Neuronal stem cell (in vitro differentiated cells): Measurements from ENCODE around the gene HCK.

Experiments used
- DNase-seq: peaks from one replicate; pipeline ENCODE4 v3.0.0-alpha.2; 2013; ENCODE audit warnings: low spot score
- H2AFZ ChIP-seq: one replicate; pipeline ENCODE4 v1.6.1; 2013; ENCODE audit warnings: mild to moderate bottlenecking, low read length, inconsistent platforms
- H2AK5ac ChIP-seq: 2 replicates; pipeline ENCODE4 v1.6.1; 2013; ENCODE audit warnings: low read depth, mild to moderate bottlenecking, inconsistent platforms, low read length, moderate library complexity, mixed read lengths
- H2BK120ac ChIP-seq: 2 replicates; pipeline ENCODE4 v1.6.1; 2013; ENCODE audit warnings: low read depth, mild to moderate bottlenecking, inconsistent platforms, low read length, moderate library complexity, mixed read lengths
- H2BK12ac ChIP-seq: one replicate; pipeline ENCODE4 v1.6.1; 2013; ENCODE audit warnings: low read length, inconsistent platforms
- H2BK15ac ChIP-seq: 2 replicates; pipeline ENCODE4 v1.6.1; 2013; ENCODE audit warnings: mild to moderate bottlenecking, low read length, inconsistent platforms, mixed read lengths
- H2BK5ac ChIP-seq: one replicate; pipeline ENCODE4 v1.6.1; 2013; ENCODE audit warnings: inconsistent platforms, mild to moderate bottlenecking, low read length, moderate library complexity
- H3K14ac ChIP-seq: one replicate; pipeline ENCODE4 v1.6.1; 2013; ENCODE audit warnings: low read length, inconsistent platforms
- H3K18ac ChIP-seq: 2 replicates; pipeline ENCODE4 v1.6.1; 2013; ENCODE audit warnings: low read length, inconsistent platforms
- H3K23ac ChIP-seq: 2 replicates; pipeline ENCODE4 v1.6.1; 2013; ENCODE audit warnings: low read depth, mild to moderate bottlenecking, mixed read lengths, low read length, inconsistent platforms; ENCODE audit not compliant: poor library complexity
- H3K27ac ChIP-seq: replicated peaks from 3 replicates; pipeline ENCODE4 v1.5.1; 2013; ENCODE audit warnings: low read length, inconsistent platforms
- H3K27me3 ChIP-seq, 3 experiments: 2 replicates each; pipeline ENCODE4 v1.6.1; 2013; ENCODE audit warnings: low read length in 3 of 3, mild to moderate bottlenecking in 2 of 3, inconsistent platforms in 1 of 3, low read depth in 1 of 3, mixed read lengths in 1 of 3, moderate library complexity in 1 of 3; ENCODE audit not compliant: control insufficient read depth in 3 of 3, insufficient read depth in 3 of 3
- H3K36me3 ChIP-seq, 2 donors: replicated peaks in 1 of 2; 2 replicates each; pipeline ENCODE4 v1.6.1; 2013; ENCODE audit warnings: low read length in 2 of 2; ENCODE audit not compliant: control insufficient read depth in 2 of 2, insufficient read depth in 2 of 2
- H3K4ac ChIP-seq: 2 replicates; pipeline ENCODE4 v1.6.1; 2013; ENCODE audit warnings: inconsistent platforms, mild to moderate bottlenecking, low read length, moderate library complexity
- H3K4me1 ChIP-seq, 2 donors: 1 replicate in 1 of 2; 2 replicates in 1 of 2; pipeline ENCODE4 v1.6.1; 2013; ENCODE audit warnings: low read length in 2 of 2, low read depth in 1 of 2; ENCODE audit not compliant: control insufficient read depth in 2 of 2, insufficient read depth in 1 of 2
- H3K4me2 ChIP-seq: one replicate; pipeline ENCODE4 v1.6.1; 2013; ENCODE audit warnings: mild to moderate bottlenecking, low read length, inconsistent platforms; ENCODE audit not compliant: insufficient read depth, poor library complexity, severe bottlenecking
- H3K4me3 ChIP-seq, 2 donors: 2 replicates each; pipeline ENCODE4 v1.5.1; 2013; ENCODE audit warnings: low read length in 2 of 2, mild to moderate bottlenecking in 2 of 2, inconsistent platforms in 1 of 2, moderate library complexity in 1 of 2
- H3K79me1 ChIP-seq: one replicate; pipeline ENCODE4 v1.6.1; 2013; ENCODE audit warnings: low read depth, mild to moderate bottlenecking, inconsistent platforms, low read length, moderate library complexity
- H3K9ac ChIP-seq: one replicate; pipeline ENCODE4 v1.6.1; 2013; ENCODE audit warnings: mild to moderate bottlenecking, low read depth, low read length, inconsistent platforms; ENCODE audit not compliant: poor library complexity
- H3K9me3 ChIP-seq, 2 donors: replicated peaks in 1 of 2; 2 replicates each; pipeline versions ENCODE3 to v1.6.1; 2013; ENCODE audit warnings: low read length in 2 of 2, mild to moderate bottlenecking in 2 of 2, inconsistent platforms in 1 of 2, low read depth in 1 of 2, mixed read lengths in 1 of 2, moderate library complexity in 1 of 2; ENCODE audit not compliant: control insufficient read depth in 2 of 2, insufficient read depth in 1 of 2
- H4K8ac ChIP-seq: one replicate; pipeline ENCODE4 v1.6.1; 2013; ENCODE audit warnings: low read depth, mild to moderate bottlenecking, inconsistent platforms, low read length, moderate library complexity
- H4K91ac ChIP-seq: one replicate; pipeline ENCODE4 v1.6.1; 2013; ENCODE audit warnings: low read length, low read depth, mild to moderate bottlenecking, inconsistent platforms; ENCODE audit not compliant: poor library complexity
- WGBS, 2 donors: extraction: QIAGEN DNeasy Blood & Tissue Kit; methylation state at CpG; one replicate each; pipeline ENCODE4 v1.1.7; 2013; ENCODE audit warnings: missing lambda C conversion rate in 2 of 2, mixed read lengths in 1 of 2; ENCODE audit not compliant: insufficient read length in 2 of 2, insufficient replicate concordance in 1 of 2; ENCODE audit errors: extremely low coverage in 2 of 2; 5-methylcytosine and 5-hydroxymethylcytosine counted together

Gene HCK

DNA sequence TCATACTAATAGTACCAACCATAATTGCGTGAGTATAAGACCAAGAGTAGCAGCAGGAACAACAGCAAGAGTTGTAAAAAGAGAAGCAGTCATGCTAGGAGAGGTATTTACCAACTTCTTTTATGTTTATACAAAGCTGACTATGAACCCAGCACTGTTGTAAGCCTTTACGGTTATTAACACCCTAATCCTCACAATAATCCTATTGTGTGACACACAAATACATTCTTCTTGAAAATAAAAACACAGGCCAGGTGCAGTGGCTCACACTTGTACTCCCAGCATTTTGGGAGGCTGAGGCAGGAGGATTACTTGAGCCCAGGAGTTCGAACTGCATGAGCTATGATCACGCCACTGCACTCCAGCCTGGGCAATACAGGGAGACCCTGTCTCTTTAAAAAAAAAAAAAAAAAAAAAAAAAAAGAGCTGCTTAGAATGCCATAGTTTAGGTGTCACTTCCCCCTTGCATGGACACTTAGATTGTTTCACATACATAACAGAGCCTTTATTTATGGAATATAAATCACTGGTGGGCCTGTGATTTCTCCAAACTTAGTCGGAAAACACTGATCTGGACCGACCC lies 20.2 kb downstream of the HCK start:
- H3K4me3 ChIP-seq, result no peak overlapping the region
- H2BK15ac ChIP-seq, result no peak overlapping the region
- H3K14ac ChIP-seq, result no peak overlapping the region
- no peak overlapping the region for H4K8ac ChIP-seq
- H2AK5ac ChIP-seq, result no peak overlapping the region
- no peak overlapping the region for H3K9ac ChIP-seq
- no peak for DNase-seq
- no CpG with 5 or more reads among the region's 6 CpGs for WGBS, 2 donors
- H3K4me1 ChIP-seq, result peaks cover 0 to 2% of the 10 kb centered on the region in 2 donors
- no peaks in the 10 kb centered on the region for H3K79me1 ChIP-seq
- no peak overlapping the region for H3K27ac ChIP-seq
- no peak overlapping the region for H2BK5ac ChIP-seq
- H3K23ac ChIP-seq, result no peak overlapping the region
- no peaks in the 10 kb centered on the region for H3K9me3 ChIP-seq
- H3K4ac ChIP-seq, result no peak overlapping the region
- H3K36me3 ChIP-seq, result no peaks in the 10 kb centered on the region
- no peak overlapping the region for H4K91ac ChIP-seq
- H2AFZ ChIP-seq, result no peak overlapping the region
- H3K27me3 ChIP-seq, result peaks cover 0 to 45% (median 0%) of the 10 kb centered on the region in 3 experiments
- no peak overlapping the region for H2BK12ac ChIP-seq
- no peak overlapping the region for H3K4me2 ChIP-seq
- H3K18ac ChIP-seq, result no peak overlapping the region
- no peak overlapping the region for H2BK120ac ChIP-seq

DNA sequence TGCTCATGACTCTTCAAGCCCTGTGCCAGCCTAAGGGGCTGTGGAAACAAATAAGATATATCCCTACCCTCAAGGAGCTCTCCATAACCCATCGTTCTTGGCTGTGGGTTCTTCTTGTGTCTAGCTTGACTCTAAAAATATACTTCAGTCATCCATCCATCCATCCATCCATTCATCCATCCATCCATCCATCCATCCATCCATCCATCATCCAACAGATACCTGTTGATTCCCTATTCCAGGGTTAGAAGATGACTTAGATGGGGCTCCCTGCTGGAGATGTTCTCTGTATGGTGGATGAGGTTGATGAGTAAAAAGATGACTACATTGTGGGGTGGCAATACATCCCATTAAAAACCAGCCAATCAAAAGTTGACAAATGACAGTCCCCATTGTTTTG lies 23.5 kb downstream of the HCK start:
- Histone ChIP-seq H2AK5ac (no peak overlapping the region), H3K36me3 (no peaks in the 10 kb centered on the region), H3K9ac (no peak overlapping the region), H3K4me3 (no peak overlapping the region), H2BK5ac (no peak overlapping the region), H3K23ac (no peak overlapping the region), H2BK15ac (no peak overlapping the region), H3K4me2 (no peak overlapping the region), H3K27me3 (peaks cover 0 to 34% (median 0%) of the 10 kb centered on the region in 3 experiments), H3K79me1 (no peaks in the 10 kb centered on the region), H4K91ac (no peak overlapping the region), H2BK120ac (no peak overlapping the region), H3K18ac (no peak overlapping the region), H3K9me3 (no peaks in the 10 kb centered on the region), H3K4ac (no peak overlapping the region), H3K27ac (no peak overlapping the region), H4K8ac (no peak overlapping the region), H2BK12ac (no peak overlapping the region), H3K4me1 (no peaks in the 10 kb centered on the region), H3K14ac (no peak overlapping the region), H2AFZ (no peak overlapping the region)
- DNase-seq, result no peak
- no CpG with 5 or more reads among the region's 1 CpG for WGBS, 2 donors

DNA sequence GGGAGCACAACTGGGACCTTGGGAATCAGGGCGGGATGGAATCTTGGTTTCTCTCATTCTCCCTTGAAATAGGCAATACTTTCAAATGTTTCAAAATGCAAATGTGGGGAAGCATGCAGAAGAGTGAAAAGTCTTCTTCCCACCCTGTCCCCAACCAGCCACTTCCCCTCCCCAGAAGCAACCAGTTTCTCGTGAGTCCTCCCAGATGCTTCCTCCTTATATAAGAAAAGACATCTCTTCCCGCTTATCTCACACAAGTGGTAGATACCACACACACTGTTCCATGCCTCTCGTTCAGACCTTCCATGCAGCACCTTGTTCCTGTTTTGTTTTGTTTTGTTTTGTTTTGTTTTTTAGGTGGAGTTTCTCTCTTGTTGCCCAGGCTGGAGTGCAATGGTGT lies 25.1 kb downstream of the HCK start:
- H3K4me3 ChIP-seq, result no peak overlapping the region
- H3K4me1 ChIP-seq, result no peaks in the 10 kb centered on the region
- H4K8ac ChIP-seq, result no peak overlapping the region
- no peak overlapping the region for H2AFZ ChIP-seq
- H3K23ac ChIP-seq, result no peak overlapping the region
- no peak overlapping the region for H3K4ac ChIP-seq
- H3K9ac ChIP-seq, result no peak overlapping the region
- H2AK5ac ChIP-seq, result no peak overlapping the region
- no peak for DNase-seq
- no peak overlapping the region for H4K91ac ChIP-seq
- no peak overlapping the region for H3K18ac ChIP-seq
- no peak overlapping the region for H3K14ac ChIP-seq
- no peak overlapping the region for H3K27ac ChIP-seq
- H3K4me2 ChIP-seq, result no peak overlapping the region
- H2BK120ac ChIP-seq, result no peak overlapping the region
- no peaks in the 10 kb centered on the region for H3K36me3 ChIP-seq
- WGBS, 2 donors, result no CpG with 5 or more reads among the region's 4 CpGs
- no peaks in the 10 kb centered on the region for H3K79me1 ChIP-seq
- peaks cover 0 to 25% (median 0%) of the 10 kb centered on the region in 3 experiments for H3K27me3 ChIP-seq
- no peaks in the 10 kb centered on the region for H3K9me3 ChIP-seq
- no peak overlapping the region for H2BK12ac ChIP-seq
- no peak overlapping the region for H2BK15ac ChIP-seq
- H2BK5ac ChIP-seq, result no peak overlapping the region

DNA sequence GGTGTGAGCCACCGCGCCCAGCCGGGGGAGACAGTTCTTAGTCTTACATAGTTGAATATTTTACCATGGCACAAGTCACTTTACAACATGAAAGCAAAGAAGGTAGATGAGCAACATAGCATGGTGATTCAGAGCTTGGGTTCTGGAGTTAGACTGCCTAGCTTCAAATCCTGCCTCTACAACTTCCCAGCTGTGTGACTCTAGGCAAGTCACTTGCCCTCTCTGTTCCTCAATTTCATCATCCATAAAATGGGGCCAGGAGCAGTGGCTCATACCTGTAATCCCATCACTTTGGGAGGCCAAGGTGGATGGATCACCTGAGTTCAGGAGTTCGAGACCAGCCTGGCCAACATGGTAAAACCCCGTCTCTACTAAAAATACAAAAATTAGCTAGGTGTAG lies 26.3 kb downstream of the HCK start:
- Histone ChIP-seq H4K8ac (no peak overlapping the region), H3K27ac (no peak overlapping the region), H3K36me3 (no peaks in the 10 kb centered on the region), H3K79me1 (no peaks in the 10 kb centered on the region), H3K9ac (no peak overlapping the region), H3K4me1 (no peaks in the 10 kb centered on the region), H3K4ac (no peak overlapping the region), H2BK15ac (no peak overlapping the region), H3K18ac (no peak overlapping the region), H2AFZ (no peak overlapping the region), H3K4me3 (no peak overlapping the region), H2BK120ac (no peak overlapping the region), H3K27me3 (peaks cover 0 to 20% (median 0%) of the 10 kb centered on the region in 3 experiments), H3K4me2 (no peak overlapping the region), H2BK12ac (no peak overlapping the region), H2AK5ac (no peak overlapping the region), H3K23ac (no peak overlapping the region), H3K14ac (no peak overlapping the region), H2BK5ac (no peak overlapping the region), H4K91ac (no peak overlapping the region), H3K9me3 (no peaks in the 10 kb centered on the region)
- WGBS, 2 donors, result no CpG with 5 or more reads among the region's 5 CpGs
- DNase-seq, result no peak
